GM12874 (cell line): ENCODE data around the gene XXYLT1.

Experiments used
- TF ChIP-seq, protein P1 (sequence below): IDR thresholded peaks from 2 replicates; pipeline ENCODE4 v1.5.1; 2011; ENCODE audit warnings: low read depth, mild to moderate bottlenecking, control low read depth, low read length, moderate library complexity; ENCODE audit not compliant: insufficient read depth

The XXYLT1 gene

DNA sequence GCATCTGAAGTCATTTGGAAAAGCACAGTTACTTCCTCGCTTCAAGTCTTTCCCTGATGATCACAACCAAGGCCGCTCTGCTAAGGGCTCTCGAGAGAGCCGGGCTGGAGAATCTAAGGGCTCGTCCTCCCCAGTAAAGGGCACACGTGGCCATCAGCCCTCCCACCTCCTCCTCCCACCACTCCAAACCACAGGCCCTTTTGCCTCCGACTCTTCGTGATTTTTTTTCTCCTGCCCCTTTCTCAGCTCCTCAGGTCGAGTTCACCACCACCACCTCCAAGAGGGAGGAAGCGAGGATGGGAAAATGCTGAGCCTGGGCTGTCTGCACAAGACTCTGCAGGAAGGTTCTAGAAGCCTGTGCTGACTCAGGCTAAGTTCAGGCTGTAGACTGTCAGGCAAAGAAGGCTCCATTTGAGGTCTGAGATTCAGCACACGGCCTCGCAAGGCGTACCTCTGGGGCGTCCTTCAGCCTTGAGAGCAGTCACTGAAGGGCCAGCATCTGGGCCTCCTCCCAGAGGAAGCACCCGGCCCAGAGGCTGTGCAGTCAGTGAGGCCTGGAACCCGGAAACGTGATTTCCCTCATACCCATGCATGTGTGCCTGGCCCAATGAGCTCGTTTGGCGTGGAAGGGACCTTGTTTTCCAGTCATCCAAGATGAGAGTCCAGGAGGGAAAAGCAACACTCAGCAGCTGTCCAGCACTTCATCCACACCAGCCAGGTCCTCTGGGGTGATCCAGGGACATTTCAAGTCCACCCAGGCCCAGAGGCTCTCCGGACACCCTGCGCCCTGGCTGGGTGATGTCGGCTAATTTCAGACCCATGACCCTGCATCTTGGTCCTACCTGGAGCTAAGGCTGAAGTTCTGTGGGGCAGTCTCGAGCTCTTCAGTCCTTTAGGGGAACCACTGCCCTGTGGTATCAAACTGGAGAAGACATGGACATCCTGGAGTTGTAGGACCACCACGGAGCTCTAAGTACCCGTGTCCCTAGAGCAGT lies 196.8 kb downstream of the XXYLT1 start:
- TF ChIP-seq, protein P1, sequence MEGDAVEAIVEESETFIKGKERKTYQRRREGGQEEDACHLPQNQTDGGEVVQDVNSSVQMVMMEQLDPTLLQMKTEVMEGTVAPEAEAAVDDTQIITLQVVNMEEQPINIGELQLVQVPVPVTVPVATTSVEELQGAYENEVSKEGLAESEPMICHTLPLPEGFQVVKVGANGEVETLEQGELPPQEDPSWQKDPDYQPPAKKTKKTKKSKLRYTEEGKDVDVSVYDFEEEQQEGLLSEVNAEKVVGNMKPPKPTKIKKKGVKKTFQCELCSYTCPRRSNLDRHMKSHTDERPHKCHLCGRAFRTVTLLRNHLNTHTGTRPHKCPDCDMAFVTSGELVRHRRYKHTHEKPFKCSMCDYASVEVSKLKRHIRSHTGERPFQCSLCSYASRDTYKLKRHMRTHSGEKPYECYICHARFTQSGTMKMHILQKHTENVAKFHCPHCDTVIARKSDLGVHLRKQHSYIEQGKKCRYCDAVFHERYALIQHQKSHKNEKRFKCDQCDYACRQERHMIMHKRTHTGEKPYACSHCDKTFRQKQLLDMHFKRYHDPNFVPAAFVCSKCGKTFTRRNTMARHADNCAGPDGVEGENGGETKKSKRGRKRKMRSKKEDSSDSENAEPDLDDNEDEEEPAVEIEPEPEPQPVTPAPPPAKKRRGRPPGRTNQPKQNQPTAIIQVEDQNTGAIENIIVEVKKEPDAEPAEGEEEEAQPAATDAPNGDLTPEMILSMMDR: no peak

DNA sequence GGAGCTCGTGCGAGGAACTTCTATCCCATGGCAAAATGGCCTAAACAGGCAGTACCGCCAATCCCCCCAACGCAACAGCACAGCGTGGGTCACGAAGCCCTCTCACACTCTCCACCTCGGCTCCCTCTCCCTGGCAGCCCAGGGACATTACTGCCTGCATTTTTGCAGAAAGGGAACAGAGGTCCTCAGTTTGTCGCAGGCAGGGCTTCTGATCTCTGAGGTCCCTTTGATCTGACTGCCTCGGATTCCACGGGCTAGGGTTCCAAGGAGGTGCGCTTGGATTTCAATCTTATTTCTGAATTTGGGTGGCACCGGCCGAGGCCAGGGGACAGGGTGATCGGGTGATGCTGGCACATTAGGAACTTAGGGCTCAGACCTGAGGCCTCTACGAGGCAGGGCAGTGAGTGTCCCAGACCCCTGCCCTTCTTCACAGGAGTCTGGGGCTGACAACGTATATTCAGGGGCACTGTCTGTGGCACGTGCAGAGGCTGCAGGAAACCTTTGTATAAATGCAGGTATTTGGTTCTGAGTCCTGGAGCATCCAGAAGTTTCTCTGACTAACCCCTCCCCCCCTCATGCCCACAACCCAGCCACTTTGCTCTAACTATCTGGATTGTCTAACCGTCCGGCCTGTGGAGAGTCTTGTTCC lies 197.9 kb downstream of the XXYLT1 start:
- TF ChIP-seq, protein P1: no peak

DNA sequence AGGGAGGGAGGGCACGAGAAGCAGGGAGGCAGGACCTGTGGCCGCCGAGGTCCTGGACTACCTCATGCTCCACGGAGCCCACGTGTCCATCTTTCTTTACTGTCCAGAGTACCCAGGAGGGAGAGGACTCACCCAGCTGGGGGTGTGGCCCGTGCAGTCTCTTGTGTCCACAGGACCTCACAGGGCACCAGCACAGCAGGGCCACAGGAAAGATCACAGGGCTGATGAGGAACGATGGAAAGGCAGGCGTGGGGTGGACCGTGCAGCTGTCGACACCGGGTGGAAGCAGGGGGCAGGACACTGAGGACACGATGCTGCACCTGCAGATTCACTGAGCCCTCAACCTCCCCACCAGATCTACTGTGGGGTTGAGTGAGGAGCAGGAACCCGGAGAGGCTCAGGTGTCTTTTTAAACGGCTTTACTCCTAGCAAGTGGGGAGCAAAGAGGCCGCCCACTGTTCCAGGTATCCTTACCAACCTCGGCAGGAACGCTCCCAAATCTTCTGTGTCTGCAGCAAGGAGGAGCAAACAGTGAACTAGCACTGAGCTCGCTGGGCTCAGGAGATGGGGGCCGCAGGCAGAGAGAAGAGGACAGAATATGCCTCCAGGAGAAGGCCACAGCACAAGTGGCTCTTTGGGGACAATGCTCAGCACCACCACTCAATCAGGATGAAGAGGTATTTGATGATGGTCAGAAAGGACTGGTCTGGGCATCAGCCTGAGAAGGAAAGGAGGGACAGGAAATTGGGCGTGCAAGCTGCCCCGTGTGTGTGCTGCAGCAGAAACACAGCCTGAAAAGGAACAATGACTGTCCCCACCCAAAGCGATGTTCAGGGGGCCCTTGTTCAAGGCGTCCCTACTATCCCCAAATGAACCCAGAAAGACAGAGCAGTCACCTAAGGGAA lies 198.8 kb downstream of the XXYLT1 start:
- TF ChIP-seq, protein P1: no peak

DNA sequence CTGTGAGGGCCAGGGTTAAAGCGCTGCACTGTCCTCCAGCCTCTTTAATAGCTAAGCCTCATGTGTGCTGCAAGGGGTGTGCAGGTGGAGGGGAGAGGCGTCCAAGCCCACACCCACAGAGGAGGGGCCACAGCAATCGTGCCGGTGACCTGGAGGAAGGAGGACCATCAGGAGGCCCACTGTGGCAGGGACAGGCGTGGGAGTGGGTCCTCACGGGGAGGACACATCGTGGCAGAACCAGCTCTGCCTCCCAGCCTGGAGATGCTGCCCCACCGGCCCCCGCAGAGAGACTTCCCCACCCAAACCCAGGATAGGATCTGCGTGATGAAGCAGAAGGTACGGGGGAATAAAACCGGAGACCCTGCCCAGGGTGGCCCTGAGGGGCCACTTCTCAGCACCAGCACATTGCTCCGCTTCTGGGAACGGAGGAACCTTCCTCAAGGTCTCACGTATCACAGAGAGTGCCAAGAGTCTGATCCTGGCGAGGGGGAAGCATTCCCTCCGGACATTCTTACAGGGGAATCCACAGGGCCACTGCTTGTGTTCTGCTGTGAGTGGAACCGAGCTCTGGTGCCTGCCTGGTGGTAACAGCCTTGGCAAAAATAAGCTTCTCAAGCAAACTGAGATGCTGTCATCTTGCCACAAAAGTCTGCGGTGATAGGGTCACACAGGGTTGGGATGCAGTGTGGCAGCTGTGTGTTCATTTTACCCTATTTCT lies 199.8 kb downstream of the XXYLT1 start:
- TF ChIP-seq, protein P1: no peak

DNA sequence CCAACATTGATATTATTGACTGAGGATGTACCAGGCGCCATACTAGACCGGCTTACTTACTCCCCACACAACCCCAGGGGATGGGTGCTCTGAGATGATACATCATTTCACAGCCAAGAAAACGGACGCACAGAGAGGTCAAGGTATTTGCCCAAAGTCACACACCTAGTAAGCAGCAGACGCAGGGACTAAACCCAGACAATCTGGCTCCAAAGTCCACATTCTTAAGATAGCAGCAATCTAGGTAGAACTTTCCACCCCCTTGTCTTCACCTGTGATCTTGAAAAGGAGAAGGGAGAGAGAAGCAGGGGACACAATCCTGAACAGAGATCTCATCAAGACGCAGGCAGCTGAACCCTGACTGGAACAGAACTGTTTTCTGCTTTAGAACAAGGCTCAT lies 200.6 kb downstream of the XXYLT1 start:
- TF ChIP-seq, protein P1: no peak

DNA sequence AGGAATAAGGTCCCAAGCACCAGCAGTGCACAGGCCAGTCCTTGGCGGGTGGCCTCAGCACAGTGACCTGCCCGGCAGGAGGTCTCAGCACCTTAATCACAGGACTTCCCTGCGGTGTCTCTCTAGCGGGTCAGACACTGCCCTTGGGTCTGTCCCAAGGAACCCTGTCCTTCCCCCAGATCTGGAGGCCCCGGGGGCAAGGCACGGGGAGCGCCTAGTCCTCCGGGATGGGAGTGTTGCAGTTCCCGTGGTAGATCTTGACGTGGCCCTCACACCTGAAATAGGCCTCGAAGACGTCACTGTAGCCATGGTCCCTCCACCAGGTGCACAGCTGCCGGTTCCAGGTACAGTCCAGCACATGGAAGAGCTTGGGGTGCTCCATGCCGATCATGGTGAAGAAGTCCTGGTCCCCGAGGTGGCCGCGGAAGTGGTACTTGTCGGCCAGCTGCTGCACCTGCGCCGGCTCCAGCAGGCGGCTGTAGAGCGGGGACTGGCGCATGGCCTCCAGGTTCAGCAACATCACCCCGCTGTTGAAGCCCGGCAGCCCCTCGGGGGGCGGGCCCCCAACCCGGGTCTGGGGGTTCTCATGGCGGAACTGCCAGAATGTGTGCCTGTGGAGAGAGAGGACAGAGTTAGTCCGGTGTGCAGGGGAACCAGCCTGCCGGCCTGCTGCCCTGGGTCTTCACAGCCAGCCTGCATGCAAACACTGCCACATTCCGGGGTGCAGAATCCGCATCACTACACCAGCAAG lies 201.3 kb downstream of the XXYLT1 start:
- TF ChIP-seq, protein P1: no peak
